ENCODE results near the gene WBP1L.
A peak's percentile ranks its signal among the peaks of the same experiment; 100 is the strongest.

WBP1L gene

GRCh38 chr10:102743588-102744373, at the start of gene WBP1L (continued):
- TF ChIP-seq ZFHX2 (tag by site-specific recombination; conservative IDR thresholded peaks at IDR 0.05), result peak; percentile 72
- TF ChIP-seq, protein P1, sequence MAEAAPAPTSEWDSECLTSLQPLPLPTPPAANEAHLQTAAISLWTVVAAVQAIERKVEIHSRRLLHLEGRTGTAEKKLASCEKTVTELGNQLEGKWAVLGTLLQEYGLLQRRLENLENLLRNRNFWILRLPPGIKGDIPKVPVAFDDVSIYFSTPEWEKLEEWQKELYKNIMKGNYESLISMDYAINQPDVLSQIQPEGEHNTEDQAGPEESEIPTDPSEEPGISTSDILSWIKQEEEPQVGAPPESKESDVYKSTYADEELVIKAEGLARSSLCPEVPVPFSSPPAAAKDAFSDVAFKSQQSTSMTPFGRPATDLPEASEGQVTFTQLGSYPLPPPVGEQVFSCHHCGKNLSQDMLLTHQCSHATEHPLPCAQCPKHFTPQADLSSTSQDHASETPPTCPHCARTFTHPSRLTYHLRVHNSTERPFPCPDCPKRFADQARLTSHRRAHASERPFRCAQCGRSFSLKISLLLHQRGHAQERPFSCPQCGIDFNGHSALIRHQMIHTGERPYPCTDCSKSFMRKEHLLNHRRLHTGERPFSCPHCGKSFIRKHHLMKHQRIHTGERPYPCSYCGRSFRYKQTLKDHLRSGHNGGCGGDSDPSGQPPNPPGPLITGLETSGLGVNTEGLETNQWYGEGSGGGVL (tag by site-specific recombination; IDR thresholded peaks at IDR 0.05), result peak; percentile 97
- no peak for TF ChIP-seq ZNF155 (tag by site-specific recombination; IDR thresholded peaks at IDR 0.05)
- no peak for TF ChIP-seq ZNF561 (tag by site-specific recombination; IDR thresholded peaks at IDR 0.05; ENCODE audit: borderline replicate concordance)
- peak; percentile 73 for TF ChIP-seq ZNF341 (tag by site-specific recombination; IDR thresholded peaks at IDR 0.05; ENCODE audit: low read depth)
- TF ChIP-seq KLF8 (tag by site-specific recombination; IDR thresholded peaks at IDR 0.05), result peak; percentile 73; the same call in 1 of the 2 replicates
- TF ChIP-seq HIC1 (tag by site-specific recombination; IDR thresholded peaks at IDR 0.05), result peak; percentile 75; the same call in 1 of the 2 replicates
- peak; percentile 71 for TF ChIP-seq ZBTB48 (tag by site-specific recombination; IDR thresholded peaks at IDR 0.05)
- TF ChIP-seq ZNF239 (tag by site-specific recombination; IDR thresholded peaks at IDR 0.05), result 0 out of 2 replicates have a peak, but pooled peaks have one; percentile 46
- peak; percentile 92 for TF ChIP-seq SCRT1 (tag by site-specific recombination; IDR thresholded peaks at IDR 0.05; ENCODE audit: borderline replicate concordance)
- peak; percentile 84 for TF ChIP-seq ZBTB17 (tag by site-specific recombination; IDR thresholded peaks at IDR 0.05)
- TF ChIP-seq EGR2 (tag by site-specific recombination; IDR thresholded peaks at IDR 0.05; ENCODE audit: low read depth), result peak; percentile 79
- peak; percentile 58 for TF ChIP-seq ZBTB20 (tag by site-specific recombination; IDR thresholded peaks at IDR 0.05)
- TF ChIP-seq, protein P2, sequence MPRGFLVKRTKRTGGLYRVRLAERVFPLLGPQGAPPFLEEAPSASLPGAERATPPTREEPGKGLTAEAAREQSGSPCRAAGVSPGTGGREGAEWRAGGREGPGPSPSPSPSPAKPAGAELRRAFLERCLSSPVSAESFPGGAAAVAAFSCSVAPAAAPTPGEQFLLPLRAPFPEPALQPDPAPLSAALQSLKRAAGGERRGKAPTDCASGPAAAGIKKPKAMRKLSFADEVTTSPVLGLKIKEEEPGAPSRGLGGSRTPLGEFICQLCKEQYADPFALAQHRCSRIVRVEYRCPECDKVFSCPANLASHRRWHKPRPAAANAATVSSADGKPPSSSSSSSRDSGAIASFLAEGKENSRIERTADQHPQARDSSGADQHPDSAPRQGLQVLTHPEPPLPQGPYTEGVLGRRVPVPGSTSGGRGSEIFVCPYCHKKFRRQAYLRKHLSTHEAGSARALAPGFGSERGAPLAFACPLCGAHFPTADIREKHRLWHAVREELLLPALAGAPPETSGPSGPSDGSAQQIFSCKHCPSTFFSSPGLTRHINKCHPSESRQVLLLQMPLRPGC (tag by site-specific recombination; IDR thresholded peaks at IDR 0.05), result peak; percentile 50; the same call in 1 of the 2 replicates
- TF ChIP-seq CTCF (tag by site-specific recombination; IDR thresholded peaks at IDR 0.05), result 0 out of 2 replicates have a peak, but pooled peaks have one; percentile 32
- peak; percentile 85 for TF ChIP-seq ZNF76 (tag by site-specific recombination; IDR thresholded peaks at IDR 0.05; ENCODE audit: borderline replicate concordance, low read depth)
- TF ChIP-seq, protein P3, sequence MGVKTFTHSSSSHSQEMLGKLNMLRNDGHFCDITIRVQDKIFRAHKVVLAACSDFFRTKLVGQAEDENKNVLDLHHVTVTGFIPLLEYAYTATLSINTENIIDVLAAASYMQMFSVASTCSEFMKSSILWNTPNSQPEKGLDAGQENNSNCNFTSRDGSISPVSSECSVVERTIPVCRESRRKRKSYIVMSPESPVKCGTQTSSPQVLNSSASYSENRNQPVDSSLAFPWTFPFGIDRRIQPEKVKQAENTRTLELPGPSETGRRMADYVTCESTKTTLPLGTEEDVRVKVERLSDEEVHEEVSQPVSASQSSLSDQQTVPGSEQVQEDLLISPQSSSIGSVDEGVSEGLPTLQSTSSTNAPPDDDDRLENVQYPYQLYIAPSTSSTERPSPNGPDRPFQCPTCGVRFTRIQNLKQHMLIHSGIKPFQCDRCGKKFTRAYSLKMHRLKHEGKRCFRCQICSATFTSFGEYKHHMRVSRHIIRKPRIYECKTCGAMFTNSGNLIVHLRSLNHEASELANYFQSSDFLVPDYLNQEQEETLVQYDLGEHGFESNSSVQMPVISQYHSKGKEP (tag by site-specific recombination; IDR thresholded peaks at IDR 0.05), result no peak
- no peak for TF ChIP-seq ZNF548 (tag by site-specific recombination; IDR thresholded peaks at IDR 0.05)
- peak; percentile 86 for TF ChIP-seq PRDM10 (tag by site-specific recombination; IDR thresholded peaks at IDR 0.05)
- TF ChIP-seq OSR2 (tag by site-specific recombination; IDR thresholded peaks at IDR 0.05), result no peak
- peak; percentile 90 for TF ChIP-seq HOXD13 (CRISPR knock-in tag; IDR thresholded peaks at IDR 0.05; ENCODE audit: borderline replicate concordance)
- TF ChIP-seq, protein P4, sequence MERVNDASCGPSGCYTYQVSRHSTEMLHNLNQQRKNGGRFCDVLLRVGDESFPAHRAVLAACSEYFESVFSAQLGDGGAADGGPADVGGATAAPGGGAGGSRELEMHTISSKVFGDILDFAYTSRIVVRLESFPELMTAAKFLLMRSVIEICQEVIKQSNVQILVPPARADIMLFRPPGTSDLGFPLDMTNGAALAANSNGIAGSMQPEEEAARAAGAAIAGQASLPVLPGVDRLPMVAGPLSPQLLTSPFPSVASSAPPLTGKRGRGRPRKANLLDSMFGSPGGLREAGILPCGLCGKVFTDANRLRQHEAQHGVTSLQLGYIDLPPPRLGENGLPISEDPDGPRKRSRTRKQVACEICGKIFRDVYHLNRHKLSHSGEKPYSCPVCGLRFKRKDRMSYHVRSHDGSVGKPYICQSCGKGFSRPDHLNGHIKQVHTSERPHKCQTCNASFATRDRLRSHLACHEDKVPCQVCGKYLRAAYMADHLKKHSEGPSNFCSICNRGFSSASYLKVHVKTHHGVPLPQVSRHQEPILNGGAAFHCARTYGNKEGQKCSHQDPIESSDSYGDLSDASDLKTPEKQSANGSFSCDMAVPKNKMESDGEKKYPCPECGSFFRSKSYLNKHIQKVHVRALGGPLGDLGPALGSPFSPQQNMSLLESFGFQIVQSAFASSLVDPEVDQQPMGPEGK (tag by site-specific recombination; IDR thresholded peaks at IDR 0.05), result peak; percentile 94
- TF ChIP-seq GLI2 (tag by site-specific recombination; IDR thresholded peaks at IDR 0.05; ENCODE audit: borderline replicate concordance, low read depth), result no peak
